Activated T-helper 1 cell treated with Interleukin-2 at 50 U/mL for 16 hours (primary cell): Measurements from ENCODE around the gene AGAP5.
"Not testable (repeated sequence)": the region's sequence is repeated elsewhere in the genome, so short reads cannot be mapped to it uniquely, and the experiment has no call there.

Source experiments
- DNase-seq: peaks from one replicate; pipeline ENCODE4 v3.0.0-alpha.2; 2020; ENCODE audit warnings: low read depth

The AGAP5 gene

GRCh38 chr10:73697675-73698159 is at the start of gene AGAP5:
AGAP5 (minus strand) TSS chr10:73698109; CDS start chr10:73697755, 354 bp downstream.
- not testable (repeated sequence) for DNase-seq

GRCh38 chr10:73746721-73747120 is 48.8 kb upstream of the AGAP5 start:
- DNase-seq, result no peak

- DNase-seq, result peak; percentile 18
Measured at GRCh38 chr10:73744664-73744975, 46.7 kb upstream of the AGAP5 start.

- DNase-seq, result peak; percentile 89
Measured at GRCh38 chr10:73743905-73744663, 46.2 kb upstream of the AGAP5 start, which contains the start of gene SEC24C. SEC24C (plus strand) TSS chr10:73744372; CDS start chr10:73746833, 2,461 bp downstream.

GRCh38 chr10:73743327-73743904 is 45.5 kb upstream of the AGAP5 start:
- DNase-seq, result no peak

- no peak for DNase-seq
Measured at GRCh38 chr10:73742454-73742734, 44.5 kb upstream of the AGAP5 start.

- DNase-seq, result not testable (repeated sequence)
Measured at GRCh38 chr10:73740501-73741254, 42.8 kb upstream of the AGAP5 start.

GRCh38 chr10:73734796-73735305 is 36.9 kb upstream of the AGAP5 start:
- no peak for DNase-seq

GRCh38 chr10:73734028-73734720 is 36.3 kb upstream of the AGAP5 start:
- DNase-seq, result no peak

GRCh38 chr10:73732931-73733623 is 35.2 kb upstream of the AGAP5 start:
- DNase-seq, result no peak

GRCh38 chr10:73732426-73732825 is 34.5 kb upstream of the AGAP5 start:
- no peak for DNase-seq

GRCh38 chr10:73731588-73732375 is 33.9 kb upstream of the AGAP5 start:
- no peak for DNase-seq

GRCh38 chr10:73730153-73730906 is 32.4 kb upstream of the AGAP5 start:
- DNase-seq, result peak; percentile 83

GRCh38 chr10:73729781-73730152 is 31.9 kb upstream of the AGAP5 start:
- DNase-seq, result peak; percentile 5

- no peak for DNase-seq
Measured at GRCh38 chr10:73723516-73723915, 25.6 kb upstream of the AGAP5 start.

GRCh38 chr10:73720561-73720960 is 22.7 kb upstream of the AGAP5 start:
- not testable (repeated sequence) for DNase-seq

- DNase-seq, result no peak
Measured at GRCh38 chr10:73717556-73717955, 19.6 kb upstream of the AGAP5 start.

- DNase-seq, result no peak
Measured at GRCh38 chr10:73716251-73716650, 18.3 kb upstream of the AGAP5 start.

GRCh38 chr10:73715179-73716156 is 17.6 kb upstream of the AGAP5 start:
- DNase-seq, result not testable (repeated sequence)
